Tibial nerve (tissue), 4 donors: ENCODE measurements around the gene THSD7B. TPM values are rescaled to one million over a fixed set of nuclear protein-coding genes. Genes with fewer than 3 reads are reported as not detected.
"Not testable (repeated sequence)": the region's sequence is repeated elsewhere in the genome, so short reads cannot be mapped to it uniquely, and the experiment has no call there.

Source experiments
- DNase-seq, 2 donors: peaks; one replicate each; pipeline ENCODE4 v3.0.0-alpha.2; 2019; ENCODE audit warnings: low spot score in 2 of 2
- H3K27ac ChIP-seq, 4 donors: fragments of 200-600 bp; sonication (generic) in 3 of 4; one replicate each; pipeline ENCODE4 v1.5.1; 2017 to 2019; ENCODE audit warnings: mild to moderate bottlenecking in 1 of 4
- H3K27me3 ChIP-seq, 2 donors: fragments of 200-600 bp; sonication (generic) in 1 of 2; one replicate each; pipeline versions ENCODE4 v1.5.1 to v1.6.0; 2017 to 2019
- H3K36me3 ChIP-seq, 3 donors: fragments of 200-600 bp; sonication (generic); one replicate each; pipeline ENCODE4 v1.5.1; 2018 to 2019
- H3K4me1 ChIP-seq, 4 donors: fragments of 200-600 bp; sonication (generic) in 3 of 4; one replicate each; pipeline ENCODE4 v1.5.1; 2017 to 2019
- H3K4me3 ChIP-seq, 4 donors: fragments of 200-600 bp; sonication (generic) in 3 of 4; one replicate each; pipeline ENCODE4 v1.5.1; 2017 to 2019; ENCODE audit warnings: mild to moderate bottlenecking in 1 of 4, moderate library complexity in 1 of 4
- H3K9me3 ChIP-seq, 4 donors: fragments of 200-600 bp; sonication (generic) in 3 of 4; one replicate each; pipeline ENCODE4 v1.5.1; 2017 to 2019
- EP300 ChIP-seq, 2 donors: sonication (generic); formaldehyde crosslinking; IDR thresholded peaks; one replicate each; pipeline ENCODE4 v1.6.1; 2017; ENCODE audit warnings: antibody characterized with exemption in 2 of 2, mild to moderate bottlenecking in 1 of 2
- POLR2A ChIP-seq, 2 donors: fragments of 450-650 bp; IDR thresholded peaks; one replicate each; pipeline ENCODE4 v1.6.1; 2017; ENCODE audit warnings: antibody characterized with exemption in 2 of 2, mild to moderate bottlenecking in 2 of 2, moderate library complexity in 2 of 2
- WGBS, 2 donors: methylation state at CpG; one replicate each; pipeline ENCODE4 v1.1.5; 2018; 5-methylcytosine and 5-hydroxymethylcytosine counted together
- total RNA-seq, 4 donors: library from RNA; depleted of rRNA; stranded (reverse); fragments of >200 nt; gene quantifications; one replicate each; pipeline ENCODE4 v1.1.0, GENCODE V29; 2016
- TF ChIP-seq, protein P1 (sequence below), 5 experiments: fragments of 200-600 bp in 3 of 5; fragments of 450-650 bp in 2 of 5; sonication (generic) in 3 of 5; IDR thresholded peaks; one replicate each; pipeline ENCODE4 v1.5.1; 2016 to 2019; ENCODE audit warnings: antibody characterized with exemption in 5 of 5, mild to moderate bottlenecking in 3 of 5, moderate library complexity in 2 of 5

THSD7B gene
- total RNA-seq, 4 donors from 2014 or later, result 1.5 to 13.8 (median 6.7) TPM

- H3K36me3 ChIP-seq, result no peaks in the 10 kb centered on the region
- no peak overlapping the region for H3K27ac ChIP-seq
- DNase-seq, result no peak
- H3K4me3 ChIP-seq, result no peak overlapping the region
- TF ChIP-seq, protein P1, sequence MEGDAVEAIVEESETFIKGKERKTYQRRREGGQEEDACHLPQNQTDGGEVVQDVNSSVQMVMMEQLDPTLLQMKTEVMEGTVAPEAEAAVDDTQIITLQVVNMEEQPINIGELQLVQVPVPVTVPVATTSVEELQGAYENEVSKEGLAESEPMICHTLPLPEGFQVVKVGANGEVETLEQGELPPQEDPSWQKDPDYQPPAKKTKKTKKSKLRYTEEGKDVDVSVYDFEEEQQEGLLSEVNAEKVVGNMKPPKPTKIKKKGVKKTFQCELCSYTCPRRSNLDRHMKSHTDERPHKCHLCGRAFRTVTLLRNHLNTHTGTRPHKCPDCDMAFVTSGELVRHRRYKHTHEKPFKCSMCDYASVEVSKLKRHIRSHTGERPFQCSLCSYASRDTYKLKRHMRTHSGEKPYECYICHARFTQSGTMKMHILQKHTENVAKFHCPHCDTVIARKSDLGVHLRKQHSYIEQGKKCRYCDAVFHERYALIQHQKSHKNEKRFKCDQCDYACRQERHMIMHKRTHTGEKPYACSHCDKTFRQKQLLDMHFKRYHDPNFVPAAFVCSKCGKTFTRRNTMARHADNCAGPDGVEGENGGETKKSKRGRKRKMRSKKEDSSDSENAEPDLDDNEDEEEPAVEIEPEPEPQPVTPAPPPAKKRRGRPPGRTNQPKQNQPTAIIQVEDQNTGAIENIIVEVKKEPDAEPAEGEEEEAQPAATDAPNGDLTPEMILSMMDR (IDR thresholded peaks at IDR 0.05), result no peak
- TF ChIP-seq EP300 (IDR thresholded peaks at IDR 0.05) (no peak), POLR2A (IDR thresholded peaks at IDR 0.05) (no peak)
- H3K4me1 ChIP-seq, result no peaks in the 10 kb centered on the region
- 86 to 88% methylated on average over 4 of the region's 4 CpGs for WGBS, 2 donors
- H3K9me3 ChIP-seq, result peaks cover 0 to 6% (median 0%) of the 10 kb centered on the region in 4 donors
- H3K27me3 ChIP-seq, result no peaks in the 10 kb centered on the region
These were observed 550.7 kb downstream of the THSD7B start for GRCh38 chr2:137316075-137316474.

- Histone ChIP-seq H3K4me3 (no peak overlapping the region), H3K9me3 (no peaks in the 10 kb centered on the region), H3K36me3 (no peaks in the 10 kb centered on the region), H3K4me1 (no peaks in the 10 kb centered on the region), H3K27me3 (no peaks in the 10 kb centered on the region), H3K27ac (no peak overlapping the region)
- 48 to 58% methylated on average over 1 of the region's 1 CpG for WGBS, 2 donors
- TF ChIP-seq, protein P1 (IDR thresholded peaks at IDR 0.05), result no peak
- TF ChIP-seq EP300 (IDR thresholded peaks at IDR 0.05), result no peak
- TF ChIP-seq POLR2A (IDR thresholded peaks at IDR 0.05), result no peak
- no peak for DNase-seq
These were observed 556.2 kb downstream of the THSD7B start for GRCh38 chr2:137321566-137321965.

DNA sequence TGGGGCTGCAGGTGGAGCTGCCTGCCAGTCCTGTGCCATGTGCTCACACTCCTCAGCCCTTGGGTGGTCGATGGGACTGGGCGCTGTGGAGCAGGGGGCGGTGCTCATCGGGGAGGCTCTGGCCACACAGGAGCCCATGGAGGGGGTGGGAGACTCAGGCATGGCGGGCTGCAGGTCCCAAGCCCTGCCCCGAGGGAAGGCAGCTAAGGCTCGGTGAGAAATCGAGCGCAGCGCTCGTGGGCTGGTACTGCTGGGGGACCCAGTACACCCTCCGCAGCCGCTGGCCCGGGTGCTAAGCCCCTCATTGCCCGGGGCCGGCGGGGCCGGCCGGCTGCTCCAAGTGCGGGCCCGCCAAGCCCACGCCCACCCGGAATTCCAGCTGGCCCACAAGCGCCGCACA lies 566.2 kb downstream of the THSD7B start:
- DNase-seq, H3K27me3 ChIP-seq, H3K4me1 ChIP-seq, H3K9me3 ChIP-seq, H3K27ac ChIP-seq, H3K36me3 ChIP-seq, H3K4me3 ChIP-seq: not testable (repeated sequence)
- WGBS, 2 donors, result 92 to 95% methylated on average over 4 to 21 of the region's 25 CpGs

DNA sequence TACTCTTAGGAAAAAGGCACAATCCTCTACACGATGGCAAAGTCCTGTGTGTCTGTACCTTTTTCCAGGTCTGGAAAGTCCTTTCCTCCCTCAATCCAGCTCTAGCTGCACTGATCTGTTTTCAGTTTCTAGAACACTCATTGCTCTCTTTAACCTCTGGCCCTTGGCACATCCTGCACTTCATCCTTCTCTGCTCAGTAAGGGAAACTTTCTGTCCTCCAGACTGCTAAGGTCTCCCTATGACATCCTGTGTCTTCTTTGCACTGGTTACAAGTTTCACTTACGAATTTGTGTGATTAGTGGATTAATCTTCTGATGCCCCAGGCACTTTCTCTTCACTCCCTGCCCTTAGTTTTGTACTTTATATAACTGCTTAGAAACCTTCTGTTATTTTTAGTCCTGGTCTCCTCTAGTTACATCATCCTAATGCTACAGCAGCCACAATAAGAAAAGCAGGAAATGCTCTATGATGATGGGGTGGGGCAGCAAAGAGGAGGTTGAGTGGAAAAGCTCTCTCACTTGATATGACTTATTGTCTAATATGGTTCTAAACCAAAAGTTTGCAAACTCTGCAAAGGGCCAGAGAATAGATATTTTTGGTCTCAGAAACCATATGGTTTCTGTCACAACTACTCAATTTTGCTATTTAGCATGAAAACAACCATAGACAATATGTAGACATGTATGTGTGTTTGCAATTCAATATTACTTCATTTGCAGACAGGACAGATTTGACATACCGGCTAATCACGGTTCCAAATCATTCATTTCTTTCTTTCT lies 568.2 kb downstream of the THSD7B start:
- no peaks in the 10 kb centered on the region for H3K4me1 ChIP-seq
- H3K4me3 ChIP-seq, result no peak overlapping the region
- H3K27me3 ChIP-seq, result no peaks in the 10 kb centered on the region
- TF ChIP-seq EP300 (IDR thresholded peaks at IDR 0.05), result no peak
- TF ChIP-seq, protein P1 (IDR thresholded peaks at IDR 0.05), result no peak
- TF ChIP-seq POLR2A (IDR thresholded peaks at IDR 0.05), result no peak
- peak overlapping the region in 2 of 4 donors; percentile 22 to 54 for H3K27ac ChIP-seq
- no peak for DNase-seq
- 51 to 52% methylated on average over 4 of the region's 4 CpGs for WGBS, 2 donors
- no peaks in the 10 kb centered on the region for H3K36me3 ChIP-seq
- H3K9me3 ChIP-seq, result no peaks in the 10 kb centered on the region

DNA sequence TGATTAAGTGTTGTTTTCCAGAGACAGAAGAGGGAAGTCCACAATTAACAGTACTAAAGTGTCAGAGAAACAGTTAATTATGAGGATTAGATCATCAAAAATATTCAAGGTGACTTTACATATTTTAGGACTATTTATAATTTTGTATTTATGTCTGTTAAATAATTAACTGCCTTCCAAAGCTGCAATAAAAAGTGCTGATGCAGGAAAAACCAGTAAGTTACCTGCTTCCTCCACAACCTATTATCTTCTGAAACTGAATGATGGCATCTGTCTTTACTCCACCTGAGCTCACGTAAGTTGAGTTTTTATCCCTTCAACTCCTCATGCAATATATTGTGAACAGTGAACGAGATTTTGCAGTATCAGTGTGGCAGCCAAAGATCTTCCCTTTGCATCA lies 570.7 kb downstream of the THSD7B start:
- WGBS, 2 donors, result 87 to 95% methylated on average over 2 of the region's 2 CpGs

More for the DNA sequence above, 570.7 kb downstream of the THSD7B start:
- H3K4me3 ChIP-seq, result no peak overlapping the region
- no peaks in the 10 kb centered on the region for H3K9me3 ChIP-seq
- no peak for TF ChIP-seq EP300 (IDR thresholded peaks at IDR 0.05)
- TF ChIP-seq, protein P1 (IDR thresholded peaks at IDR 0.05), result no peak
- TF ChIP-seq POLR2A (IDR thresholded peaks at IDR 0.05), result no peak
- H3K4me1 ChIP-seq, result no peaks in the 10 kb centered on the region
- H3K27me3 ChIP-seq, result no peaks in the 10 kb centered on the region
- no peak overlapping the region for H3K27ac ChIP-seq
- no peak for DNase-seq
- H3K36me3 ChIP-seq, result no peaks in the 10 kb centered on the region
